Measurements from ENCODE around the gene TOM1L2. TPM values are rescaled to one million over a fixed set of nuclear protein-coding genes. Genes with fewer than 3 reads are reported as not detected.
A peak's percentile ranks its signal among the peaks of the same experiment; 100 is the strongest.

Gene TOM1L2
- total and polyA plus RNA-seq, 2 of the 4 experiments (the other 2 are of a cell fraction), result 34.4 to 51.7 TPM

DNA sequence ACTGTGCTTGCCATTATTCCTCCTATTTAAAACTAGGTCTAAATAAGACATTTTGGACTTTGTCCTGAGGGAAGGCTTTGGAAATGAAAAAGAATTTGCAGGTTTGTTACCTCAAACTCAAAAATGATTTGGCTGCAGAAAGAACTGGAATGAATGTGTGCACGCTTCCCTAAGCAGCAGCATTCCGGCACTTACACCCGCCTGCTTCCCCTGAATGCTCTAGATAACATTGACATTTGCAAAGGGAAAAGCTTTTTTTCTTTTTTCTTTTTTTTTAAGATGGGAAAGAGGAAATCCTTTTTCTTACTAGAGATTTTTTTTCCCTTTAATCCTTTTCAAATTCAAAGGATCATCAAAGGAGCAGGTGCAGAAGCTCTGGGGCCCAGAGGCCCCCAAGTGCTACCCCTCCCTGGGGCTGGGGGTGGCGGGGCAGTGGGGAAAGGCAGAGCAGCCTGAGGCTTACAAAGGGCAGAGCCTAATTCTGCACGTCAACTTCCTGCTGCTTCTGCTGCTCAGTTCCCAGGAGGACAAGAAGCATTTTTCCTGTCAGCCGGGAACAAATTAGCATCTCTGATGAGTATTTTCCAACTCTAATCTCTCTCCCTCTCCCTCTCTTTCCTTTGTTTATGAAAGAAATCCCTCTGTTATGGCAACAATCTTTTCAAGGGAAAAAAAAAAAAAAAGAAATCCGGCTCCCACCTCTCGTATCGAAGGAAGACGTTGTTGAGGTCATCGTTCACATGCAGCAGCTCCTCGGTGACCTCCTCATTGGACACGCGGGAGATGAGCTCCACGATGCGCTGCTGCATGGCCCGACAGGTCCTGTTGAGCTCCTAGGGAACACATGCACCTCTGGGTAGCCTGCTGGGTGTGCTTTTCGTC lies 103.3 kb downstream of the TOM1L2 start:
- Histone ChIP-seq H3K4me1 (ENCODE audit: control insufficient read depth, insufficient read depth, low read length) (peaks cover 6% of the 10 kb centered on the region; the same call in 1 of the 2 replicates), H2BK120ac (ENCODE audit: low read depth, low read length) (no peak overlapping the region), H3K18ac (ENCODE audit: low read depth, low read length) (no peak overlapping the region), H2AK9ac (replicated peaks; ENCODE audit: low read depth, low read length, poor library complexity) (no peak overlapping the region), H3K9me1 (ENCODE audit: insufficient read depth, low read length) (peaks cover 10% of the 10 kb centered on the region; the same call in 1 of the 2 replicates), H3K4ac (ENCODE audit: low read depth, low read length) (no peak overlapping the region), H3K56ac (ENCODE audit: extremely low read depth, insufficient read depth, low read length) (no peak overlapping the region), H3K14ac (replicated peaks; ENCODE audit: low read depth, low read length) (no peak overlapping the region), H3K36me3 (ENCODE audit: control insufficient read depth, insufficient read depth, low read length) (peaks cover 19% of the 10 kb centered on the region), H3K79me1 (ENCODE audit: low read depth in 1 of 2, low read length in 2 of 2) (peaks cover 0 to 16% of the 10 kb centered on the region in 2 experiments; a peak in 3 of 4 replicates), H4K91ac (ENCODE audit: insufficient read depth, low read depth, low read length) (no peak overlapping the region), H3K4me3 (ENCODE audit: insufficient read depth, low read depth, low read length) (no peak overlapping the region), H3K9me3 (ENCODE audit: control insufficient read depth, insufficient read depth, low read length) (no peaks in the 10 kb centered on the region), H4K8ac (ENCODE audit: low read depth in 2 of 2, low read length in 2 of 2) (no peak overlapping the region; a peak in 1 of 4 replicates), H2BK20ac (ENCODE audit: low read depth, low read length) (no peak overlapping the region), H4K20me1 (ENCODE audit: insufficient read depth, low read length) (no peaks in the 10 kb centered on the region; the same call in 1 of the 2 replicates), H2AFZ (replicated peaks; ENCODE audit: low read length, poor library complexity) (no peak overlapping the region), H2BK5ac (ENCODE audit: low read depth, low read length, poor library complexity, severe bottlenecking) (no peak overlapping the region), H2BK15ac (ENCODE audit: low read depth, low read length) (no peak overlapping the region), H2AK5ac (ENCODE audit: low read depth, low read length) (no peak overlapping the region), H4K5ac (ENCODE audit: low read depth, low read length) (no peak overlapping the region), H3K4me2 (ENCODE audit: low read depth, low read length) (peak overlapping the region; percentile 2; the same call in 1 of the 2 replicates), H3K9ac (ENCODE audit: low read depth, low read length) (no peak overlapping the region), H3K23ac (ENCODE audit: low read depth, low read length) (peak overlapping the region; percentile 48; the same call in 1 of the 2 replicates), H3K27ac (ENCODE audit: insufficient read depth, low read length) (no peak overlapping the region; the same call in 1 of the 2 replicates), H3K27me3 (ENCODE audit: control insufficient read depth, insufficient read depth, low read length) (no peaks in the 10 kb centered on the region)
- dilution Hi-C loops (cut with HindIII; ENCODE audit: low sequenced_read_pairs, unreplicated experiment), result no loop called here
- DNase-seq, result peak; percentile 62
- no TSS peak for BruUV-seq (replicated peaks)
- POLR2A ChIA-PET (ENCODE audit: unreplicated experiment), result no interaction called here
- ATAC-seq (ENCODE audit: low read depth), result peak; percentile 79
- intact Hi-C loops (cut with micrococcal nuclease), result no loop called here
- WGBS, 2 experiments (ENCODE audit: extremely low coverage in 2 of 2, insufficient read length in 1 of 2), result 42% methylated on average over 10 of the region's 18 CpGs; no CpG with 5 or more reads in 1 of the 2 experiments
- TF ChIP-seq CHD1 (IDR thresholded peaks at IDR 0.05; ENCODE audit: low read depth, low read length) (no peak), MXI1 (IDR thresholded peaks at IDR 0.05; ENCODE audit: borderline replicate concordance, low read depth, low read length) (0 out of 2 replicates have a peak, but pooled peaks have one; percentile 20), RCOR1 (IDR thresholded peaks at IDR 0.05; ENCODE audit: insufficient replicate concordance, low read length) (no peak), POLR2A (IDR thresholded peaks at IDR 0.05; ENCODE audit: low read depth, low read length) (no peak), BHLHE40 (IDR thresholded peaks at IDR 0.05; ENCODE audit: low read depth, low read length) (no peak), SMC3 (IDR thresholded peaks at IDR 0.05; ENCODE audit: low read depth, low read length) (no peak)
- TF ChIP-seq, protein P1, sequence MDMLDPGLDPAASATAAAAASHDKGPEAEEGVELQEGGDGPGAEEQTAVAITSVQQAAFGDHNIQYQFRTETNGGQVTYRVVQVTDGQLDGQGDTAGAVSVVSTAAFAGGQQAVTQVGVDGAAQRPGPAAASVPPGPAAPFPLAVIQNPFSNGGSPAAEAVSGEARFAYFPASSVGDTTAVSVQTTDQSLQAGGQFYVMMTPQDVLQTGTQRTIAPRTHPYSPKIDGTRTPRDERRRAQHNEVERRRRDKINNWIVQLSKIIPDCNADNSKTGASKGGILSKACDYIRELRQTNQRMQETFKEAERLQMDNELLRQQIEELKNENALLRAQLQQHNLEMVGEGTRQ (IDR thresholded peaks at IDR 0.05; ENCODE audit: low read depth, low read length), result no peak
- CTCF ChIA-PET, result no interaction called here
- in situ Hi-C loops (cut with MboI; ENCODE audit: low sequenced_read_pairs), result no loop called here

All from IMR-90 (cell line).